Choroid plexus epithelial cell (primary cell): ENCODE results near the gene ZDHHC9.

ENCODE experiments used
- DNase-seq: peaks from one replicate; pipeline ENCODE4 v3.0.0-alpha.2; 2010; ENCODE audit warnings: low read depth
- H3K4me3 ChIP-seq: 2 replicates; pipeline ENCODE4 v1.5.1; 2011; ENCODE audit warnings: low read depth, mild to moderate bottlenecking, control low read depth, low read length, moderate library complexity
- CTCF ChIP-seq: conservative IDR thresholded peaks from 2 replicates; pipeline ENCODE4 v1.5.1; 2011; ENCODE audit warnings: low read depth, mild to moderate bottlenecking, control low read depth, inconsistent platforms, low read length, moderate library complexity

ZDHHC9 gene

GRCh38 chrX:129762448-129762847 lies 81.2 kb downstream of the ZDHHC9 start:
- H3K4me3 ChIP-seq, result no peak overlapping the region
- DNase-seq, result no peak
- no peak for TF ChIP-seq CTCF

- no peak for TF ChIP-seq CTCF
- no peak overlapping the region for H3K4me3 ChIP-seq
Measured at GRCh38 chrX:129761596-129761995, 82.1 kb downstream of the ZDHHC9 start.

GRCh38 chrX:129760981-129761380 lies 82.7 kb downstream of the ZDHHC9 start:
- H3K4me3 ChIP-seq, result no peak overlapping the region
- no peak for TF ChIP-seq CTCF
- no peak for DNase-seq

More at GRCh38 chrX:129761596-129761995, 82.1 kb downstream of the ZDHHC9 start:
- no peak for DNase-seq

- H3K4me3 ChIP-seq, result no peak overlapping the region
- no peak for TF ChIP-seq CTCF
- no peak for DNase-seq
Measured at GRCh38 chrX:129760155-129760554, 83.5 kb downstream of the ZDHHC9 start.

GRCh38 chrX:129759576-129760061 lies 84.1 kb downstream of the ZDHHC9 start:
- DNase-seq, result peak; percentile 91
- H3K4me3 ChIP-seq, result no peak overlapping the region
- peak; percentile 23 for TF ChIP-seq CTCF

GRCh38 chrX:129755779-129756650 lies 87.7 kb downstream of the ZDHHC9 start:
- peak; percentile 4 for TF ChIP-seq CTCF
- no peak for DNase-seq
- H3K4me3 ChIP-seq, result no peak overlapping the region
